ES-I3 (cell line): Measurements from ENCODE around the gene C2orf69.
A peak's percentile ranks its signal among the peaks of the same experiment; 100 is the strongest.

ENCODE experiments used
- H3K36me3 ChIP-seq: 2 replicates; pipeline ENCODE4 v1.6.1; 2013; ENCODE audit warnings: mild to moderate bottlenecking, low read length, control low read depth, moderate library complexity; ENCODE audit not compliant: insufficient read depth
- H3K4me1 ChIP-seq: 2 replicates; pipeline ENCODE4 v1.6.1; 2013; ENCODE audit warnings: mild to moderate bottlenecking, control low read depth, low read length; ENCODE audit not compliant: insufficient read depth
- H3K9ac ChIP-seq: 2 replicates; pipeline ENCODE4 v1.6.1; 2013; ENCODE audit warnings: low read depth, mild to moderate bottlenecking, low read length, moderate library complexity
- H3K9me3 ChIP-seq: 2 replicates; pipeline ENCODE4 v1.6.1; 2013; ENCODE audit warnings: mild to moderate bottlenecking, low read length, moderate library complexity; ENCODE audit not compliant: control insufficient read depth, insufficient read depth

C2orf69 gene, protein sequence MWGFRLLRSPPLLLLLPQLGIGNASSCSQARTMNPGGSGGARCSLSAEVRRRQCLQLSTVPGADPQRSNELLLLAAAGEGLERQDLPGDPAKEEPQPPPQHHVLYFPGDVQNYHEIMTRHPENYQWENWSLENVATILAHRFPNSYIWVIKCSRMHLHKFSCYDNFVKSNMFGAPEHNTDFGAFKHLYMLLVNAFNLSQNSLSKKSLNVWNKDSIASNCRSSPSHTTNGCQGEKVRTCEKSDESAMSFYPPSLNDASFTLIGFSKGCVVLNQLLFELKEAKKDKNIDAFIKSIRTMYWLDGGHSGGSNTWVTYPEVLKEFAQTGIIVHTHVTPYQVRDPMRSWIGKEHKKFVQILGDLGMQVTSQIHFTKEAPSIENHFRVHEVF

DNA sequence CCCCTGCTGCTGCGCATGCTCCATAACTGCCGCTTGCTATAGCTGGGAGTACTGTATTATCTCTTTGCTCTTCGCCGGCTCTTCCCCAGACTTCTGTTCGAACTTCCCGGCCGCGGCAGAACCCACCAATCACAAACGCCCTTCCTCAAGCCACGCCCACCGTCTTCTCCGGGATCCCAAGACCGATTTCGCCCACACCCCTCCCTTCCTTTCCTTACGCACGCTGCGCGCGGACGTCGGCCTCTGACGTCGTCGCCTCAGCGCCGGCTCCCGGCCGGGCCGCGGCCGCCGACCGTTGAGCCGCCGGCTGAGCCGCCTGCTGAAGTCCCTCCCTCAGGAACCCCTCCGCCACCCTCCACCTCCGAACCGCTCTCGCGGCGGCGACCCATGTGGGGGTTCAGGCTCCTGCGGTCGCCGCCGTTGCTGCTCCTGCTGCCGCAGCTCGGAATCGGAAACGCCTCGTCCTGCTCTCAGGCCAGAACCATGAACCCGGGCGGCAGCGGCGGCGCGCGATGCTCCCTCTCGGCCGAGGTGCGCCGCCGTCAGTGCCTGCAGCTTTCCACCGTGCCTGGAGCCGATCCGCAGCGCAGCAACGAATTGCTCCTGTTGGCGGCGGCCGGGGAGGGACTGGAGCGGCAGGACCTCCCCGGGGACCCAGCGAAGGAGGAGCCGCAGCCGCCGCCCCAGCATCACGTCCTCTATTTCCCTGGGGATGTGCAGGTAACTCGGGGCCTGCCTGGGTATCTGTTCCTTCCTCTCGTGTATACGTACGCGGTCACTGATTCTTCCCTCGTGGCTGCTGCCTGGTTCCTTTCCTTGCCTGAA lies at the start of gene C2orf69:
Gene C2orf69, plus strand, starts transcription at position 242 of the 825 bp plus-strand sequence. Its CDS starts 146 bp downstream, at position 388.
- H3K4me1 ChIP-seq, result no peaks in the 10 kb centered on the region

DNA sequence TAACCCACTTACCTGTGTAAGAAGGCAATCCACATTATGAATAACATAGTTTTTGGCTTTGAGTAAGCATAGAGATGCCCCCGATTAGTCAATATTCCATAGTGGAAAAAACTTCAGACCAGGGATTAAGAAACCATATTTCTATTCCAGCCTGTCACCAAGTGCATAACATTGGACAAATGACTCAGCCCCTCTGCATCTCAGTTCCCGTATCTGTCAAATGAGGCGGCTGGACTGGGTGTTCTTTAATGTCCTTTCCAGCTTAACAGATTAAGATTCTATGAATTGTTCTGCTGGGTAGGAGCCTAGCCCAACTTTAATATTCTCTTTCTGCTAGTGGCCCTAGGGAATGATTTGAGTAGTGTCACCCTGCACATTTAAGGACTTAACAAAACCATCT lies 48.3 kb upstream of the C2orf69 start:
- Histone ChIP-seq H3K9me3 (no peaks in the 10 kb centered on the region), H3K4me1 (peaks cover 6% of the 10 kb centered on the region; the same call in 1 of the 2 replicates), H3K9ac (no peak overlapping the region), H3K36me3 (no peaks in the 10 kb centered on the region)

More for the DNA sequence above, at the start of gene C2orf69:
- Histone ChIP-seq H3K9me3 (peaks cover 5% of the 10 kb centered on the region; the same call in 1 of the 2 replicates), H3K9ac (peak within 1 kb of the TSS; percentile 89), H3K36me3 (peaks cover 8% of the 10 kb centered on the region)

DNA sequence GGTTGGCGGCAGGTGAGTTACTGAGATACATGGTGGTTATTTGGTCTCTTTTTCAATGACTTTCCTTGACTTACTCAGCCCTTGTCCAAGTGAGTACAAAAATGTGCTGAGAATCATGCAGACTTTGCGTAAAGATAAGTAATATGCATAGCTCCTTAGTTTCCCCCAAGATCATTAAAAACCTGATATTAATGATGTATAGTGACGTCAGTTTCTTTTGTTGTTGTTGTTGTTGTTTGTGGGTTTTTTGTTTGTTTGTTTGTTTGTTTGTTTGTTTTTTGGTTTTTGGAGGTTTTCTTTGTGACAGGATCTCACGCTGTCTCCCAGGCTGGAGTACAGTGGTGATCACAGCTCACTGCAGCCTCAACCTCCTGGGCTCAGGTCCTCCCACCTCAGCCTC lies 45.2 kb upstream of the C2orf69 start:
- no peaks in the 10 kb centered on the region for H3K36me3 ChIP-seq
- H3K9me3 ChIP-seq, result no peaks in the 10 kb centered on the region
- no peak overlapping the region for H3K9ac ChIP-seq
- H3K4me1 ChIP-seq, result peaks cover 25% of the 10 kb centered on the region

DNA sequence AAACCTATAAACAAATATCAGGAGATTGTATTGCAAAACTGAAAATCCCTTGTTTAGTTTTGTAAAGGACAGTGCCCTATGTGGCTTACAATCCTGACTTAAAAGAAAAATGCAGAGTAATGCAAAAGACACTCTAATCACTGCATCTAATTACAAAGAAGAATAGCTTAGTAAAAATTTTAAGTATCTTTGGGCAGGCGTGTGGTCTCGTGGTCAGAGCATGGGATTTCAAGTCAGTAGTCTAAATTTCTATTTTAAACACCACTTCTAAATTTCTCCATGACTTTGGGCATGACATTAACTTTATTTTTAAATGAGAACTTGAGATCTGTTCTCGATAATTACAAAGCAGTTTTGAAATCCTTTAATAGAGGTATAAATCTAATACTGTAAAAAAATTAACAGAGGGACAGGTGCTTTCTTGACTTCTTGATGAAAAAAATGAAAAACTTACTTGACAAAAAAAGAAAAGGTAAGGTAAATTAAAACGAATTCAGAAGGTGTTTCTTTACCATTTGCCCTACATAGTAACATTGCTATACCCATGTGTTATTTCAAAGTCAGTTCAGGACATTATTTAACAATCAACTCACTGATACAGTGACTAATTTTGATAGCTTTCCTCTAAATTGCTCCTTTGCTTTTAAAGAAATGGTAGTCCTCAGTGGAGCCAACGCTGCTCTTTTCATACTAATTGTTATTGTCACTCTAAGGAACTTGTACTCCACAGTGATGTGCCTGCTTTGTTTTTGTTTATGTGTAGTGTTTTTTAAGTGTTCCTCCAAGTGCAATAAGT lies 42.5 kb upstream of the C2orf69 start:
- peaks cover 24% of the 10 kb centered on the region for H3K4me1 ChIP-seq
- no peak overlapping the region for H3K9ac ChIP-seq
- H3K9me3 ChIP-seq, result peaks cover 5% of the 10 kb centered on the region; the same call in 1 of the 2 replicates
- no peaks in the 10 kb centered on the region for H3K36me3 ChIP-seq

DNA sequence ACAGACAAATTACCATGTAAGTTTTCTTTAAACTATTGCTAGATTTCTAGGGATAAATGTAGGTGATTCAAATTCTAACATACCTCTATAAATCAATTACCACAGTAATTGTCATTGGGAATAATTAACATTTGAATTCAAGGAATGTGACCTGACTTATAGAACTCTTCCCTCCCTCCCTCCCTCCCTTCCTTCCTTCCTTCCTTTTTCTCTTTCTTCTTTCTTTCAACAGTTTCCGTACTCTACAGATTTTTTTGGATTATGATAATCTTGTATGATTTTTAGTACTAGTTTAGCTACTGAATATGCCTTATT lies 41.9 kb upstream of the C2orf69 start:
- no peaks in the 10 kb centered on the region for H3K36me3 ChIP-seq
- peak overlapping the region; percentile 49 for H3K9ac ChIP-seq
- peaks cover 24% of the 10 kb centered on the region for H3K4me1 ChIP-seq
- H3K9me3 ChIP-seq, result peaks cover 10% of the 10 kb centered on the region

DNA sequence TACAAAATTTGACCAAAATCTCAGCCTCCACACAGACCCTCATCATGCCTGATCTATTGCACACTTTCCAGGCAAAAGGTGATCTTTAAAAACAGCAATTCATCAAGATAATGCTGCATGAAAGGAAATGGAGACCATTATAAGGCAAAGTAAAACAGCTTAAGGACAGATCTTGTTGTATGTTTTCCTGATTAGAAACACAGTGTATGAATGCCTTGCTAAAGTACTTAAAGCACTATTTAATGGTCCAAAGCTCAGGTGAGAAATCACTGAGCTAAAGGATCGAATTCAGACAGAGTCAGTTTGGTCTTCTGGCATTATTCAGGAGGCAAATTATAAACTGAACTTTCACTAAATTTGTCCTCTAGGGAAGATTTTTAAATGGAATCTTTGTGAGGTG lies 41.4 kb upstream of the C2orf69 start:
- Histone ChIP-seq H3K9me3 (peaks cover 14% of the 10 kb centered on the region), H3K4me1 (peaks cover 24% of the 10 kb centered on the region), H3K9ac (peak overlapping the region; percentile 49), H3K36me3 (no peaks in the 10 kb centered on the region)

DNA sequence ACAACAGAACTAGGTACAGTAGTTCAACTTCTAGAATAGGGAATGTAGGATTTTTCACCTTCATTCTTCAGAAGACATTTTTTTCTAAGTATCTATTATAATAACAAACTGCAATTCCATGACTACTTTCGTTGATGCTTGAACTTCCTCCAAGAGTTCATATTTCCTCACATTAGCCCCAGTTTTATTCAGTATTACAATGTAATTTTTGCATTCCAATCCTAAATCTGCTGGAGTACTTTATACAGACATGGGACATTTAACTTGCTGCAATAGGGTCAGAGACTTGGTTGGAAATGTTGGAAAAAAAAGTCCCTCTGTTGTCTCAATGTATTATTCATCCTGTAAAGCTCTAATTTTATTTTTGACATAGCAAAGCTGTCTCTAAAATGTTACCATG lies 40.5 kb upstream of the C2orf69 start:
- Histone ChIP-seq H3K9ac (no peak overlapping the region), H3K9me3 (peaks cover 20% of the 10 kb centered on the region), H3K36me3 (no peaks in the 10 kb centered on the region), H3K4me1 (peaks cover 24% of the 10 kb centered on the region)

DNA sequence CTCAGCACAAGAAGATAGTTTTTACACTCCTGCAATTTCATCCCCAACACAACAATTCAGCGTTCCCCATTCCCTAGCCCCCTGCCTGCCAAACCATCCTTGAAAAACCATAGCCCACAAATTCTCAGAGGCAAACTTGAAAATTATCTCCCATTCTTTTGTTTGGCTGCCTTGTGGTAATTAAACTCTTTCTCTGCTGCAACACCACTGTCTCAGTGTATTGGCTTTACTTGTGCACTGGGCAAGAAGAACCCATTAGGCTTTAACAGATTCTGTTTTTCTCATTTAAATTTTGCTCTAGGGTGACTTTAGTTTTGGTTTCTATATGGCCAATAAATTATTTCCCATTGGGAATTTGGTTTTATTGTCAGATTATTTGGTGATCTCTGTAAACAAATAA lies 36.9 kb upstream of the C2orf69 start:
- Histone ChIP-seq H3K4me1 (peaks cover 13% of the 10 kb centered on the region), H3K9me3 (peaks cover 30% of the 10 kb centered on the region), H3K36me3 (no peaks in the 10 kb centered on the region), H3K9ac (no peak overlapping the region)

DNA sequence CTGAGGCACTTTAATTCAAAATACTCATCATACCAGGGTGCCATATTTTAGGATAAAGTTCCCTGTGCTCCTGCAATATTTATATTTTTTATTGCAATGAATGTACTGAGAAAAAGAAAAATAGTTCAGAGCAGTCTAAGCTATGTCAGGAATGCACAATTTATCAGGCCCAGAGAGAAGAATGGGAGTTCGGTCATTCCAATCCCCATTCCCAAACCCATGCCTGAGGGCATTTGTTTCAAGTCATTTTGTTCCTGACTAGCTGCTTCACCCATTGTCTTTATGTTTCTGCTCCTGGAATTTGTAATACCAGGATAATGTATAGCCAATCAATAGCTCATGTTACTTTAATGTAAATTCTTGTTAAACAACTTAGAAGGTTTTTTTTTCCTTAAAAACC lies 35.7 kb upstream of the C2orf69 start:
- Histone ChIP-seq H3K4me1 (peaks cover 4% of the 10 kb centered on the region; the same call in 1 of the 2 replicates), H3K36me3 (no peaks in the 10 kb centered on the region), H3K9me3 (peaks cover 30% of the 10 kb centered on the region), H3K9ac (no peak overlapping the region)

DNA sequence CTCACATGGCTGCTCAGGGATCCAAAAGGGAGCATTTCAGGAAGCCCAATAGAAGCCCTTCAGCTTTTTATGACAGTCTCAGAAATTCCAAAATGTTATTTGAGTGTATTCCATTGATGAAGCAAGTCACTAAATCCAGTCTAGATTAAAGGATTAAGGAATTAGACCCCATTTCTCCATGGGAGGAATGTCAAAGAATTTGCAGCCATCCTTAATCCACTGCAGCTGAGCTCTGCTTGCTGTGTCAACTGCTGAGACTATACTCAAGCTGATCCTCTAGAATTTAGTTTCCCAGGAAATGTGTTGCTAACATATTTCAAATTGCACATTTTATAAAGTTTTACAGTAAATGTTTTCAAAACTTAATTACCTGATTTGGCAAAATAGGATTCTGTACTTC lies 28.4 kb upstream of the C2orf69 start:
- Histone ChIP-seq H3K9me3 (no peaks in the 10 kb centered on the region), H3K4me1 (no peaks in the 10 kb centered on the region), H3K36me3 (no peaks in the 10 kb centered on the region), H3K9ac (no peak overlapping the region)

DNA sequence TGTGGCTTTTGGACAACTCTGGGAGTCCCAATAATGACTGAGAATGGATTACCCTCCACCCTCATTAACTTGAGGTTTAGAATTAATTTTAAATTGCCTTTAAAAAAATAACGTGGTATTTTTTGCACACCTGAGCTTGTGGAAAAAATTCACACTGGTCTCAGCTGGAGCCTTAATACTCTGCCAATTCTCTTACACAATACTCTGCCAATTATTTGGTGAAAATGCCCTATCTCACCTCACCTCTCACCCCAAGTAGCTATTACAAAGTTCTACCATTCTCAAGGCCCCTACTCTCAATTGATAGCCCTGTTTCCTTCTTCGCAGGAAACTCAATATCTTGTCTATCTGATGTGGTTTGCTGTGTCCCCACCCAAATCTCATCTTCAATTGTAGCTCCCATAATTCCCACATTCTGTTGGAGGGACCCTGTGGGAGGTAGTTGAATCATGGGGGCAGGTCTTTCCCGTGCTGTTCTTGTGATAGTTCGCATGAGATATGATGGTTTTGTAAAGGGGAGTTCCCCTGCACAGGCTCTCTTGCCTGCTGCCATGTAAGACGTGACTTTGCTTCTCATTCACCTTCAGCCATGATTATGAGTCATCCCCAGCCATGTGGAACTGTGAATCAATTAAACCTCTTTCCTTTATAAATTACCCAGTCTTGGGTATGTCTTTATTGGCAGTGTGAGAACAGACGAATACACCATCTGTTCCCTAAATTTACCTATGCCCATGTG lies 27.4 kb upstream of the C2orf69 start:
- no peak overlapping the region for H3K9ac ChIP-seq
- no peaks in the 10 kb centered on the region for H3K9me3 ChIP-seq
- H3K4me1 ChIP-seq, result no peaks in the 10 kb centered on the region
- H3K36me3 ChIP-seq, result no peaks in the 10 kb centered on the region

DNA sequence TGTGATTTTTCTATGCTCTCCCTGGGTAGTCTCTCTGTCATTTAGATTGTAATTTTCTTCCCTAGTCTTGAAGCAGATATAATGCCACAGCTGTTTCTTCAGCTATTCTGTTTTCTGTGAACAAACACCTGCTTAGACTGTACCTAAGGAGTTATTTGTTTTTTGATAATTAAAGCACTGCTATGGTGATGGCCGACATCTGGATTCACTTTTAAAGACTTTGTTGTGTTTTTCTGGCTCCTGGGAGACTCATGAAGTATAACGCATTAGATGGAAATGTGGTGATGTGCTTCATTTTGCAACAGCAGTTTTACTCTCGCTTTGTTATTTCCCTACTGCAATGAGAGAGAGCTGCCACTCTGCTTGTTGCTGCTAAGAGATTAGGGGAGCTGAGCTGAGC lies 15.7 kb upstream of the C2orf69 start:
- H3K9ac ChIP-seq, result no peak overlapping the region
- H3K4me1 ChIP-seq, result no peaks in the 10 kb centered on the region
- no peaks in the 10 kb centered on the region for H3K36me3 ChIP-seq
- H3K9me3 ChIP-seq, result no peaks in the 10 kb centered on the region

DNA sequence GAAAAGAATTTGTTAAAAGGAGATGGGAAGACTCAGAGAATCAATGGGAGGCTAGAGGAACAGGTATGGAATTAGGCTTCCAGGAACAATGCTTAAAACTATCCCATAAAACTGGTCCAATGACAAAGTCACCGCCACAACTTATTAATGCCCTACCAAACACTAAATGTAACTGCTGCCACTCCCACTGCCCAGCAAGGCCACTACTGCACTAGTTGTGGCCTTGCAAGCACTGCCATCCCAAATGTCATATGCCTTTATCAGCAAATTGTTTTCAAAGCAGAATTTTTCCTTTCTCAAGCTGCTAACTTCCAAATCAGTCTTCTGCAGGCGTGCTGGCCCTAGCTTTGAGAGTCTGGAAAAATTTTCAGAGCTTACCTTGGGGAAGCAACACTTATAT lies 14.5 kb upstream of the C2orf69 start:
- H3K9ac ChIP-seq, result no peak overlapping the region
- no peaks in the 10 kb centered on the region for H3K36me3 ChIP-seq
- no peaks in the 10 kb centered on the region for H3K4me1 ChIP-seq
- H3K9me3 ChIP-seq, result no peaks in the 10 kb centered on the region

DNA sequence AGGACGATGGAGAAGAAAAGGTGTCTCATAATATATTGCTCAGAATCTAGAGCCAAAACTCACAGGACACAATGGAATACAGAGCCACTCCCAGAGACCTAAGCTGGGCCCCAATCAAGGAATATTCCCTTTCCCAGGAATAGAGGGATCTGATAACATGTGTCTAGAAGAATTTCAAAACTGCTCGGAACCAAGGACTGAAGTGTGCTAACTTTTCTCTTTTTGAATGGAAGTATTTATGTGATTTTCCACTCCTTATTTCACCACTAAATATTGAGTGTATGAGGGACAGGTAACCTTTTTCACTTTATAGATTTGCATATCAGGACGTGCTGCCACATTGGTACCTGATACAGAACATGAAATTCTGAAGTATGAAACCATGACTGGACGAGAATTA lies 9.2 kb upstream of the C2orf69 start:
- Histone ChIP-seq H3K4me1 (no peaks in the 10 kb centered on the region), H3K9me3 (no peaks in the 10 kb centered on the region), H3K9ac (no peak overlapping the region), H3K36me3 (no peaks in the 10 kb centered on the region)
